SK-N-SH (cell line): ENCODE data around the gene WDR31. TPM values are rescaled to one million over a fixed set of nuclear protein-coding genes. Genes with fewer than 3 reads are reported as not detected.
A peak's percentile ranks its signal among the peaks of the same experiment; 100 is the strongest.

Experiments
- CTCF ChIA-PET: fragments of 300-600, 350-600 bp; formaldehyde crosslinking; extraction: SDS; loops from one replicate; lab custom pipeline; 2021; lab: Yijun Ruan, JAX
- POLR2A ChIA-PET: fragments of 350-600 bp; sonication (Branson Sonifier 250); formaldehyde crosslinking; extraction: SDS; loops from one replicate; lab custom pipeline; 2020; ENCODE audit warnings: antibody characterized with exemption, inconsistent platforms; lab: Yijun Ruan, JAX
- DNase-seq: peaks from one replicate; pipeline ENCODE4 v3.0.0; 2012
- H2AFZ ChIP-seq: fragments of 200-600 bp; sonication (generic); 2 replicates; pipeline ENCODE4 v1.8.1; 2016; ENCODE audit warnings: antibody characterized with exemption, mild to moderate bottlenecking, low read depth
- H3F3A ChIP-seq: fragments of 200-600 bp; sonication (generic); replicated peaks from 2 replicates; pipeline ENCODE3; 2016; ENCODE audit warnings: antibody characterized with exemption, mild to moderate bottlenecking; ENCODE audit not compliant: insufficient read depth
- H3K27ac ChIP-seq, 2 experiments: fragments of 200-500 bp in 1 of 2; fragments of 200-600 bp in 1 of 2; sonication (Bioruptor generic) in 1 of 2; sonication (generic), shearing (Covaris generic) in 1 of 2; 2 replicates each; pipeline versions ENCODE4 v1.5.1 to v1.6.1; 2014 to 2016; ENCODE audit warnings: low read depth in 2 of 2, inconsistent platforms in 1 of 2, low read length in 1 of 2, mild to moderate bottlenecking in 1 of 2, mixed read lengths in 1 of 2
- H3K27me3 ChIP-seq: fragments of 200-600 bp; sonication (generic), shearing (Covaris generic); 2 replicates; pipeline ENCODE4 v1.6.1; 2016; ENCODE audit warnings: mixed run types; ENCODE audit not compliant: insufficient read depth
- H3K36me3 ChIP-seq, 2 experiments: fragments of 200-500 bp in 1 of 2; fragments of 200-600 bp in 1 of 2; sonication (Bioruptor generic) in 1 of 2; sonication (generic) in 1 of 2; replicated peaks in 1 of 2; 2 replicates each; pipeline versions ENCODE3 to v1.5.1; 2014 to 2016; ENCODE audit warnings: low read length in 1 of 2, mild to moderate bottlenecking in 1 of 2; ENCODE audit not compliant: insufficient read depth in 2 of 2, control insufficient read depth in 1 of 2
- H3K4me1 ChIP-seq, 2 experiments: fragments of 200-500 bp in 1 of 2; fragments of 200-600 bp in 1 of 2; sonication (Bioruptor generic) in 1 of 2; sonication (generic), shearing (Covaris generic) in 1 of 2; 2 replicates each; pipeline versions ENCODE4 v1.5.1 to v1.6.1; 2014 to 2016; ENCODE audit warnings: low read depth in 1 of 2, low read length in 1 of 2, mixed run types in 1 of 2; ENCODE audit not compliant: insufficient read depth in 2 of 2, control insufficient read depth in 1 of 2
- H3K4me2 ChIP-seq: fragments of 200-600 bp; sonication (generic), shearing (Covaris generic); 2 replicates; pipeline ENCODE4 v1.6.1; 2017; ENCODE audit warnings: mixed run types
- H3K4me3 ChIP-seq, 2 experiments: fragments of 200-500 bp in 1 of 2; fragments of 200-600 bp in 1 of 2; sonication (Bioruptor generic) in 1 of 2; sonication (generic), shearing (Covaris generic) in 1 of 2; 2 replicates each; pipeline versions ENCODE4 v1.5.1 to v1.8.1; 2014 to 2016; ENCODE audit warnings: low read depth in 2 of 2, inconsistent platforms in 1 of 2, low read length in 1 of 2, mild to moderate bottlenecking in 1 of 2, mixed read lengths in 1 of 2, moderate library complexity in 1 of 2
- H3K79me2 ChIP-seq: fragments of 200-600 bp; sonication (generic); 2 replicates; pipeline ENCODE4 v1.8.1; 2017; ENCODE audit warnings: mild to moderate bottlenecking; ENCODE audit not compliant: insufficient read depth
- H3K9ac ChIP-seq: fragments of 200-600 bp; sonication (generic); 2 replicates; pipeline ENCODE4 v1.6.1; 2017; ENCODE audit warnings: mixed run types
- H3K9me2 ChIP-seq: fragments of 200-600 bp; sonication (generic); 2 replicates; pipeline ENCODE4 v1.6.1; 2017; ENCODE audit warnings: mixed run types
- H3K9me3 ChIP-seq: fragments of 200-600 bp; sonication (generic); 2 replicates; pipeline ENCODE4 v1.6.1; 2017; ENCODE audit warnings: mixed run types, mild to moderate bottlenecking, moderate library complexity
- H4K20me1 ChIP-seq: fragments of 200-600 bp; sonication (generic); 2 replicates; pipeline ENCODE4 v1.6.1; 2017; ENCODE audit warnings: mild to moderate bottlenecking, mixed run types; ENCODE audit not compliant: insufficient read depth
- CHD2 ChIP-seq: fragments of 150-350 bp; IDR thresholded peaks from 2 replicates; pipeline ENCODE4 v1.6.1; 2018; ENCODE audit warnings: low read length; ENCODE audit not compliant: partially characterized antibody
- CTCF ChIP-seq: fragments of 200-600 bp; sonication (generic); IDR thresholded peaks from 2 replicates; pipeline ENCODE4 v1.6.1; 2017; ENCODE audit warnings: antibody characterized with exemption, mild to moderate bottlenecking, moderate library complexity
- ELF1 ChIP-seq: IDR thresholded peaks from 2 replicates; pipeline ENCODE4 v1.4.0; 2012
- EP300 ChIP-seq, 2 experiments: IDR thresholded peaks; 2 replicates each; pipeline versions ENCODE4 v1.4.0 to v1.6.1; 2012; ENCODE audit warnings: borderline replicate concordance in 1 of 2, low read depth in 1 of 2, low read length in 1 of 2
- FOSL2 ChIP-seq: IDR thresholded peaks from 2 replicates; pipeline ENCODE4 v1.4.0; 2012; ENCODE audit warnings: low read depth, mild to moderate bottlenecking, moderate library complexity, borderline replicate concordance
- FOXM1 ChIP-seq: IDR thresholded peaks from 2 replicates; pipeline ENCODE4 v1.4.0; 2012; ENCODE audit warnings: low read depth, mild to moderate bottlenecking
- GABPA ChIP-seq: IDR thresholded peaks from 2 replicates; pipeline ENCODE4 v1.4.0; 2012; ENCODE audit warnings: low read depth, mild to moderate bottlenecking
- IRF3 ChIP-seq: fragments of 150-350 bp; IDR thresholded peaks from 2 replicates; pipeline ENCODE4 v1.6.1; 2016; ENCODE audit warnings: mild to moderate bottlenecking, low read depth, low read length
- MAX ChIP-seq: IDR thresholded peaks from 2 replicates; pipeline ENCODE4 v1.4.0; 2012; ENCODE audit warnings: low read depth
- MXI1 ChIP-seq: IDR thresholded peaks from 2 replicates; pipeline ENCODE4 v1.6.1; 2012; ENCODE audit warnings: mild to moderate bottlenecking, low read depth, low read length, improper control_type of control experiment
- RAD21 ChIP-seq: IDR thresholded peaks from 2 replicates; pipeline ENCODE4 v1.6.1; 2012; ENCODE audit warnings: mild to moderate bottlenecking, low read length
- RCOR1 ChIP-seq: fragments of 150-350 bp; IDR thresholded peaks from 2 replicates; pipeline ENCODE4 v1.6.1; 2017; ENCODE audit warnings: antibody characterized with exemption, low read length
- REST ChIP-seq: IDR thresholded peaks from 2 replicates; pipeline ENCODE4 v1.6.1; 2012; ENCODE audit warnings: mild to moderate bottlenecking, low read depth, low read length, moderate library complexity
- SIN3A ChIP-seq: IDR thresholded peaks from 2 replicates; pipeline ENCODE4 v1.6.1; 2012; ENCODE audit warnings: low read depth, mild to moderate bottlenecking, low read length, moderate library complexity, borderline replicate concordance
- SMC3 ChIP-seq: IDR thresholded peaks from 2 replicates; pipeline ENCODE4 v1.6.1; 2012; ENCODE audit warnings: low read depth, low read length, improper control_type of control experiment
- TEAD4 ChIP-seq: IDR thresholded peaks from 2 replicates; pipeline ENCODE4 v1.4.0; 2012; ENCODE audit warnings: mild to moderate bottlenecking, borderline replicate concordance; ENCODE audit not compliant: insufficient read depth
- YY1 ChIP-seq: IDR thresholded peaks from 2 replicates; pipeline ENCODE4 v1.4.0; 2012; ENCODE audit warnings: low read depth, mild to moderate bottlenecking
- ZBTB33 ChIP-seq: IDR thresholded peaks from 2 replicates; pipeline ENCODE4 v1.4.0; 2012; ENCODE audit warnings: low read depth, borderline replicate concordance
- WGBS: methylation state at CpG from one replicate; pipeline ENCODE4 v1.1.6; 2017; ENCODE audit warnings: low lambda C conversion rate; 5-methylcytosine and 5-hydroxymethylcytosine counted together
- polyA plus RNA-seq, 3 experiments: library from polyadenylated mRNA; depleted of rRNA; stranded (reverse); fragments of >200 nt; gene quantifications; 2 replicates each; pipeline ENCODE4 v1.2.3, GENCODE V29; 2012
- TF ChIP-seq, protein P1 (sequence below): IDR thresholded peaks from 2 replicates; pipeline ENCODE4 v1.4.0; 2012; ENCODE audit warnings: low read depth, borderline replicate concordance

The WDR31 gene
- 0.74 and 1.3 TPM in 2 replicates for polyA plus RNA-seq (2012; rRNA removed)
- 0.81 and 0.83 TPM in 2 replicates for polyA plus RNA-seq (2012; cell fraction: cytosol; rRNA removed)
- polyA plus RNA-seq (2012; cell fraction: nucleus; rRNA removed), result 0.58 and 1.0 TPM in 2 replicates

GRCh38 chr9:113340011-113340699 lies at the start of gene WDR31:
Gene WDR31, minus strand, starts transcription at chr9:113340275. Its CDS starts 8,253 bp downstream, at chr9:113332022.
- Histone ChIP-seq H3K4me3 (peak within 1 kb of the TSS; percentile 57 to 90), H3K36me3 (no peaks in the 10 kb centered on the region), H3K9ac (peak within 1 kb of the TSS; percentile 83), H3F3A (peaks cover 7% of the 10 kb centered on the region), H3K27ac (peak within 1 kb of the TSS; percentile 69 to 74), H3K9me3 (no peaks in the 10 kb centered on the region), H3K4me1 (peaks cover 0 to 19% of the 10 kb centered on the region in 2 experiments; a peak in 3 of 4 replicates), H3K4me2 (peak within 1 kb of the TSS; percentile 86), H3K9me2 (no peaks in the 10 kb centered on the region), H2AFZ (peak within 1 kb of the TSS; percentile 96), H3K27me3 (no peaks in the 10 kb centered on the region), H4K20me1 (no peaks in the 10 kb centered on the region), H3K79me2 (peaks cover 4% of the 10 kb centered on the region; the same call in 1 of the 2 replicates)
- DNase-seq, result peak; percentile 95
- 5% methylated on average over 36 of the region's 46 CpGs for WGBS
- ChIA-PET POLR2A (interaction anchor here (0.7 to 1.6 kb wide), 10 partner anchors 10 to 254 kb away, joined by 3 to 21 read pairs (median 3); partner anchors contain the start of genes BSPRY, C9orf43, CDC26 and HDHD3), CTCF (interaction anchor here (0.6 to 1.9 kb wide), 8 partner anchors 9 to 426 kb away, joined by 3 to 12 read pairs (median 6); partner anchors contain the start of genes ALAD, BSPRY, CDC26 and PRPF4)
- TF ChIP-seq RAD21 (no peak; the same call in 1 of the 2 replicates), ELF1 (peak; percentile 43; the same call in 1 of the 2 replicates), EP300 (IDR thresholded peaks at IDR 0.05; ENCODE audit: borderline replicate concordance in 1 of 2, low read depth in 1 of 2, low read length in 1 of 2) (peak; percentile 35 to 45; a peak in 2 of 4 replicates), IRF3 (no peak), SIN3A (peak; percentile 75; the same call in 1 of the 2 replicates), GABPA (peak; percentile 71), MAX (peak; percentile 76; the same call in 1 of the 2 replicates), TEAD4 (0 out of 2 replicates have a peak, but pooled peaks have one; percentile 3), CHD2 (peak; percentile 83), FOSL2 (no peak), YY1 (0 out of 2 replicates have a peak, but pooled peaks have one; percentile 42), SMC3 (0 out of 2 replicates have a peak, but pooled peaks have one; percentile 22), REST (peak; percentile 70), MXI1 (peak; percentile 82), RCOR1 (peak; percentile 25; the same call in 1 of the 2 replicates), FOXM1 (no peak), ZBTB33 (0 out of 2 replicates have a peak, but pooled peaks have one; percentile 38), CTCF (no peak)
- TF ChIP-seq, protein P1, sequence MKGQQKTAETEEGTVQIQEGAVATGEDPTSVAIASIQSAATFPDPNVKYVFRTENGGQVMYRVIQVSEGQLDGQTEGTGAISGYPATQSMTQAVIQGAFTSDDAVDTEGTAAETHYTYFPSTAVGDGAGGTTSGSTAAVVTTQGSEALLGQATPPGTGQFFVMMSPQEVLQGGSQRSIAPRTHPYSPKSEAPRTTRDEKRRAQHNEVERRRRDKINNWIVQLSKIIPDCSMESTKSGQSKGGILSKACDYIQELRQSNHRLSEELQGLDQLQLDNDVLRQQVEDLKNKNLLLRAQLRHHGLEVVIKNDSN, result peak; percentile 52
